HEK293 (cell line): ENCODE measurements around the gene CENPC.

Experiments used
- CTCF ChIP-seq: fragments of 450-650 bp; formaldehyde crosslinking; IDR thresholded peaks from 2 replicates; pipeline ENCODE4 v1.5.1; 2016; ENCODE audit warnings: missing biosample characterization, missing genetic modification characterization
- PATZ1 ChIP-seq: fragments of 450-650 bp; formaldehyde crosslinking; IDR thresholded peaks from 2 replicates; pipeline ENCODE4 v1.5.1; 2016; ENCODE audit warnings: missing biosample characterization, missing genetic modification characterization
- YY1 ChIP-seq: fragments of 450-650 bp; formaldehyde crosslinking; IDR thresholded peaks from 2 replicates; pipeline ENCODE4 v1.5.1; 2018; ENCODE audit warnings: missing biosample characterization, missing genetic modification characterization
- ZNF623 ChIP-seq: fragments of 450-650 bp; formaldehyde crosslinking; IDR thresholded peaks from 2 replicates; pipeline ENCODE4 v1.5.1; 2016; ENCODE audit warnings: missing biosample characterization, missing genetic modification characterization

- TF ChIP-seq ZNF623 (tag by site-specific recombination) (no peak), PATZ1 (tag by site-specific recombination) (no peak), YY1 (tag by site-specific recombination) (no peak), CTCF (no peak)
Observed at GRCh38 chr4:67556436-67556835, 11.1 kb upstream of the CENPC start.
